Chondrocyte (in vitro differentiated cells): ENCODE data around the gene RBM33. TPM values are rescaled to one million over a fixed set of nuclear protein-coding genes. Genes with fewer than 3 reads are reported as not detected.
"Not testable (repeated sequence)": the region's sequence is repeated elsewhere in the genome, so short reads cannot be mapped to it uniquely, and the experiment has no call there.

Experiments
- DNase-seq: peaks from one replicate; pipeline ENCODE4 v3.0.0; 2021; ENCODE audit warnings: mixed read lengths, low spot score
- H3K27ac Mint-ChIP-seq: one replicate; pipeline ENCODE4 v1.8.0; 2021; ENCODE audit warnings: mild to moderate bottlenecking, moderate library complexity, mixed read lengths; ENCODE audit not compliant: unreplicated experiment
- H3K27me3 Mint-ChIP-seq: 2 replicates; pipeline ENCODE4 v1.8.0; 2021; ENCODE audit warnings: low read depth, mixed read lengths
- H3K36me3 Mint-ChIP-seq: 2 replicates; pipeline ENCODE4 v1.8.0; 2021; ENCODE audit warnings: low read depth, mixed read lengths
- H3K4me1 Mint-ChIP-seq: 2 replicates; pipeline ENCODE4 v1.8.0; 2021; ENCODE audit warnings: low read depth, mild to moderate bottlenecking, mixed read lengths
- H3K4me3 Mint-ChIP-seq: one replicate; pipeline ENCODE4 v1.8.0; 2021; ENCODE audit warnings: mild to moderate bottlenecking, moderate library complexity, mixed read lengths; ENCODE audit not compliant: unreplicated experiment
- H3K9me3 Mint-ChIP-seq: 2 replicates; pipeline ENCODE4 v1.8.0; 2021; ENCODE audit warnings: low read depth, mixed read lengths
- CTCF ChIP-seq: fragments of 200-600 bp; sonication (generic); IDR thresholded peaks from 2 replicates; pipeline ENCODE4 v1.5.0; 2021; ENCODE audit warnings: antibody characterized with exemption, mild to moderate bottlenecking, moderate library complexity
- total RNA-seq: library from RNA; stranded (reverse); gene quantifications from 3 replicates; pipeline ENCODE4 v1.2.1, GENCODE V29; 2021

The RBM33 gene
- total RNA-seq, 1 donor from 2014 or later, result 43.8 TPM

GRCh38 chr7:155609185-155609584, 35.3 kb upstream of the RBM33 start:
- Mint-ChIP-seq H3K36me3 (peaks cover 2% of the 10 kb centered on the region), H3K9me3 (peaks cover 3% of the 10 kb centered on the region), H3K4me1 (no peaks in the 10 kb centered on the region), H3K4me3 (no peak overlapping the region), H3K27ac (no peak overlapping the region), H3K27me3 (peaks cover 5% of the 10 kb centered on the region)
- no peak for TF ChIP-seq CTCF
- DNase-seq, result no peak

GRCh38 chr7:155610633-155611193, 33.7 kb upstream of the RBM33 start:
- DNase-seq, result no peak
- peaks cover 5% of the 10 kb centered on the region for H3K27me3 Mint-ChIP-seq
- no peak for TF ChIP-seq CTCF
- no peak overlapping the region for H3K4me3 Mint-ChIP-seq
- no peaks in the 10 kb centered on the region for H3K4me1 Mint-ChIP-seq
- no peak overlapping the region for H3K27ac Mint-ChIP-seq
- peaks cover 4% of the 10 kb centered on the region for H3K36me3 Mint-ChIP-seq
- H3K9me3 Mint-ChIP-seq, result peaks cover 7% of the 10 kb centered on the region

- Mint-ChIP-seq H3K9me3 (peaks cover 7% of the 10 kb centered on the region), H3K27ac (no peak overlapping the region), H3K36me3 (peaks cover 8% of the 10 kb centered on the region), H3K4me3 (no peak overlapping the region), H3K27me3 (peaks cover 5% of the 10 kb centered on the region), H3K4me1 (no peaks in the 10 kb centered on the region)
- DNase-seq, result no peak
- TF ChIP-seq CTCF, result no peak
These were observed 32.5 kb upstream of the RBM33 start for GRCh38 chr7:155611808-155612447.

GRCh38 chr7:155612658-155613057, 31.8 kb upstream of the RBM33 start:
- TF ChIP-seq CTCF, result no peak
- H3K27ac Mint-ChIP-seq, result no peak overlapping the region
- H3K36me3 Mint-ChIP-seq, result peaks cover 8% of the 10 kb centered on the region
- H3K27me3 Mint-ChIP-seq, result peaks cover 5% of the 10 kb centered on the region
- no peak for DNase-seq
- peaks cover 7% of the 10 kb centered on the region for H3K9me3 Mint-ChIP-seq
- no peaks in the 10 kb centered on the region for H3K4me1 Mint-ChIP-seq
- H3K4me3 Mint-ChIP-seq, result no peak overlapping the region

- H3K4me3 Mint-ChIP-seq, H3K27ac Mint-ChIP-seq, H3K4me1 Mint-ChIP-seq, H3K9me3 Mint-ChIP-seq, H3K36me3 Mint-ChIP-seq, DNase-seq, H3K27me3 Mint-ChIP-seq: not testable (repeated sequence)
These were observed 29.4 kb upstream of the RBM33 start for GRCh38 chr7:155615085-155615484.
